Left hindlimb (tissue), 1 donor: ENCODE results near the gene SERPINB7.

Experiments
- DNase-seq: peaks from one replicate; pipeline ENCODE4 v3.0.0-alpha.2; 2018

The SERPINB7 gene

DNA sequence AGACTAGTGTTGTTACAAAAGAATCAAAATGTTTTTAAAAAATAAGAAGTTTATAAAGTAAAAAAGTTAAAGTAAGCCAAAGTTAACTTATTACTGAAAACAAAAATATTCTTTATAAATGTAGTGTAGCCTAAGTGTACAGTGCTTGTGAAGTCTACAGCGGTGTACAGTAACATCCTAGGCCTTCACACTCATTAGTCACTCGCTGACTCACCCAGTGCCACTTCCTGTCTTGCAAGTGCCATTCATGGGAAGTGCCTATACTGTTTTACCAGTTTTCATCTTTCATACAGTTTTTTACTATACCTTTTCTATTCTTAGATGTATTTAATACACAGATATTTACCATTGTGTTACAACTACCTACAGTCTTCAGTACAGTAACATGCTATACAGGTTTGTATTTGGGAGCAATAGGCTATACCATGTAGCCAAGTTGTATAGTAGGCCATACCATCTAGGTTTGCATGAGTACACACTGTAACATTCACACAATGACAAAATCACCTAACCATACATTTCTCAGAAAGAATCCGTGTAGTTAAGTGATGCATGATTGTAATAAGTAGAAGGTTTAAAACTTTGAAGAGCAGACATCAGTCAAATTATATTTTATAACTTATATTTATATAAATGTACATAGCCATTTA, 13.4 kb downstream of the SERPINB7 start:
- DNase-seq, result no peak

GRCh38 chr18:63789327-63789726, 14.1 kb downstream of the SERPINB7 start:
- DNase-seq, result no peak

DNA sequence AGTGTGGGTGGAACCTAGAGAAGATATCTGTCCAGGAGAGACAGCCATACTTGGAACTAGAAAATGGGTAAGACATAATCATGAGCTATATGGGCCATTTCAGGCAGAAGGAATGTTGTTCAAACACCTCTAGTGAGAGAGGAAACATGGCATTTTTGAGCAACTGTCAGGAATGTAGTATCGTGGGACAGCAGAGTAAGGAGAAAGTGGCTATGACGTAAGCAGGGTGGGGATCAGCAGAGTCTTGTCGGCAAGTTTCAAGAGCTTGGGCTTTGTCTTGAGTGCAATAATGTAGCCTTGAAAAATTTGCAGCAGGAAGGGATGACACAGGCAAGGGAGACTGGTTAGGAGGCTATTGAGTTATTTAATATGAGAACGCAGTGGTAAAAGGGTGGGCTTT, 20.4 kb downstream of the SERPINB7 start:
- DNase-seq, result no peak

GRCh38 chr18:63799189-63799588, 24.0 kb downstream of the SERPINB7 start:
- DNase-seq, result no peak

DNA sequence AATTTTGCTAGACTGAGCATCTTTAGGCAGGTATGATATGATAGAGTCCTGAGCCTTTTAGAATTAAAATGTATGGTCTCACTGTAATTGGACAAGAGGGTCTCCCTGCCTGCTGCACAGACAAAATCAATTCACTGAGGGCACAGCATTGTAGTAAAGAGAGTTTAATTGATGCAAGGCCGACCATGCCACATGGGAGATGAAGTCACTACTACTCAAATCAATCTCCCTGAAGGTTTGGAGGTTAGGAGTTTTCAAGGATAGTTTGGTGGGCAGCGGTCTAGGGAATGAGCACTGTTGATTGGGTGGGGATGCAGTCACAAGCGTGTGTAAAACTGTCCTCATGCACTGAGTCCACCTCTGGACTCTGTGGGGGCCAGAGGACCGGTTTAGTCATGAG, 26.1 kb downstream of the SERPINB7 start:
- no peak for DNase-seq

GRCh38 chr18:63808125-63808524, 32.9 kb downstream of the SERPINB7 start:
- no peak for DNase-seq

DNA sequence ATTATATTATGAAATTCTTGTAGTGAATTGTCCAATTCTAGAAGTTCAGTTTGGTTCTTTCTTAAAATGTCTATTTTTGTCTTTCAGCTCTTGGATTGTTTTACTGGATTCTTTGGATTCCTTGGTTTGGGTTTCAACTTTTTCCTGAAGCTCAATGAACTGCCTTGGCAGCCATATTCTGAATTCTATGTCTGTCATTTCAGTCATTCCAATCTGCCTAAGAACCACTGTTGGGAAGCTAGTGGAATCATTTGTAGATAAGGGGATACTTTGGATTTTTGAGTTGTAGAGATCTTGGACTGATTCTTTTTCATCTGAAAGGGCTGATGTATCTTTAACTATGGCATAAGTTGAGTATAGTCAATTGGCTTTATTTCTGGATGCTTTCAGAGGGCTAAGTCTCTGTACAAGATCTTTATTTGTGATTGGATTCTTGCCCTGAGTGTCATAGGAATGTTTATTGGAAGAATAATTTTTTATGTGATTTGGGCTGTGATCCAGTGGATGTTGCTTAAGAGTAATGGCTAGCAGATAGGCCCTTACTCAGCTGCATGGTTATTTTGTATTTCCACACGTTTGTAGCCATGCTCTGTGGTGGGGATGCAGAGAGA, 42.3 kb downstream of the SERPINB7 start:
- DNase-seq, result no peak

- DNase-seq, result no peak
These were observed 43.0 kb downstream of the SERPINB7 start for GRCh38 chr18:63818212-63818611.

DNA sequence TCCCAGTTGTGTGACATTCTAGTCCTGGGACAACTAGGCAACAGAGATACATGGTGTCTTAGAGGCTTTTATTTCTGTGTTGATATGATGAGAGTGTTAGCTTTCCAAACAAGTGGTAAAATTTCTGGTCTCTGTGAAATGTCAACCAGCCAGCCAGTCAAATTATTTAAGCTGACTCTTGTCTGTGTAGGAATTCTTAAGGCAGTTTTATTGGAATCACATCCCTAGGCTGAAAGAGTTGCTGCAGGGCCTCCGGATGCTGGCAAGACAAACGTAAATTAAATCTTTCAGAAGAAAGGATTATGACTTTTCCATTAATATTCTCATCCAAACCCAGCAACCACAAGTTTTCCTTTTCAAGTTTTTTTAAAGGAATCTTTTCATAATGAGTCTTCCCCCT, 44.6 kb downstream of the SERPINB7 start:
- DNase-seq, result no peak

DNA sequence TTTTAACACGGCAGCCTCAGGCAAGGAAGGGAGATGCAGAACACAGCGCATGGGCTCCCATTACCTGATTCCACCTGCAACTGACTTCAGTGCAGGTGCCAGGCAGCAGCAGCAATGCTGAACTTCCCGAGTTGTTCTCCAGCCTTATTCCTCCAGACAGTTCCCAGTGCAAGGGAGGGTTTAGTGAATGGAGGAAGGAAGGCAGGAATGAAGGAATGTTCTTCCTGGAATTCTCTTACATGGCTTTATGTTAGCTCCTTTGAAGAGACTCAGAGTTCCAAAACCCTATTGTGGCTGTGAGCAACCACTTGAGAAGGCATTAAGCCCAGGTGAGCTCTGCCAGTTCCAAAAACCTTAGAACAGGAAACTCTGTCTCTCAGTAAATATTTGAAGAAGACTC, 45.5 kb downstream of the SERPINB7 start:
- DNase-seq, result no peak

- DNase-seq, result no peak
These were observed 48.5 kb downstream of the SERPINB7 start for GRCh38 chr18:63823516-63824219.

- DNase-seq, result no peak
These were observed 49.0 kb downstream of the SERPINB7 start for GRCh38 chr18:63824220-63824525.

GRCh38 chr18:63828120-63828519, 52.9 kb downstream of the SERPINB7 start:
- no peak for DNase-seq

DNA sequence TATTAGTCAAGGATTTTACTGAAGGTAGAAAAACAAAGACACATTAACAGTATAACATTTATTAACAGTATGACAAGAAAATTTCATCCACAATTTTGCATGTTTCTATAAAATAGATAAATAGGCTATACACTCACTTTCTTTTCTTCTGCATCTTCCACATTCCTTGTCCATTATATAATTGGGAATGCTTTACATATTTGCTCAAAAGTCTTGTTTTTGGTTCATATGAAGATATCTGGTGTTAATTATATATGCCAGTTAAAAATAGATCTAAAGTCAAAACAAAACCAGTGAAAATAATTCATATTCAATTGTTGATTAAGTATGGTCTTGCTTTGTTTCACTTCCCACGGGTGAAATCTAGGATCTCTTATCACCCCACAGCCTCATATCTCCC, 53.4 kb downstream of the SERPINB7 start:
- no peak for DNase-seq

DNA sequence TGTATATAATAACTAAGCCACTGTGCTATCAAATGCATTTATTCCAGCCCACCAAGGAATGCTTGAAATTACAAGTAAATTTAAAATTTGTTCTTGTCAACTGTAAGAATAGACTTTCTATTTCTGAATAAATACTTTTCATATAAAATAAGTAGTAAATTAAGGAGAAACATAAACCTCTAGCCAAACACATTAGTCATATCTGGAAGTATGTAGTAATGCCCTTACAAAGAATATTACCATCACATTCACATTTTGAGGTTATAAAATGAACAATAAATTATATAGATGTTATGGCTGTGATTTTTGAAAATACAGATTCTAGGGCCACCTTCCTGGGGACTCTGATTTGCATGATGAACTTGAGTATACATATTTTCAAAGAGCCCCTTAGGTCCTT, 54.7 kb downstream of the SERPINB7 start:
- DNase-seq, result no peak

- no peak for DNase-seq
These were observed 56.0 kb downstream of the SERPINB7 start for GRCh38 chr18:63831080-63831788.

- DNase-seq, result no peak
These were observed 57.3 kb downstream of the SERPINB7 start for GRCh38 chr18:63832470-63832869.

DNA sequence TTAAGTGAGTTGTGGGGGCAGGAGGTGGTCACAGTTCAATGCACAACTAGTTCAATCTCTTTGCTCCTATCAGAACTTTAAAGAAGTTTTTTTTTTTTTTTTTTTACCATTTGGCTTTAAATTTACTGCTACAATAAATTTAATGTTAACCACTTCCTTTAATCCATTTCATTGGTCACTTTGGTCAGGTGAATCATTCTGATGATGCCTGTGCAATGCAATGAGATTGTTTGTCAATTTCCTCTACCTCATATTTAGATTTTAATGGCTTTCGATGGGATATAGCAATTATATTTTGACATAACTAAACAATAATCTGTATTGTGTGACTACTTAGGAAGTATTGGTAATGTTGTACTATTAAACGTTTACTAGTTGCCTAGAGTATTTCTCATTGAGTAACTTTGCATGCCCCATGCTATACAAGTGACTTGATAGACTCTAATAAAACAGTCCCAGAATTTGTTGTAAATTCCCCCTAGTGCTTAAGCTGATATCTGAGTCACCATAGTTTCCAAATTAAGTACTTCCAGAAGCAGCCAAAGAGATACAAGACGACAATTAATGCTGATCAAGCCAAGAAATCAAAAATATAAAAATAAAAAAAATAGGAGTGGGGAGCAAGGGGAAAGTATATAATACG, 59.4 kb downstream of the SERPINB7 start:
- no peak for DNase-seq

GRCh38 chr18:63836456-63836855, 61.2 kb downstream of the SERPINB7 start:
- no peak for DNase-seq

- DNase-seq, result no peak
These were observed 62.4 kb downstream of the SERPINB7 start for GRCh38 chr18:63837590-63837989.

DNA sequence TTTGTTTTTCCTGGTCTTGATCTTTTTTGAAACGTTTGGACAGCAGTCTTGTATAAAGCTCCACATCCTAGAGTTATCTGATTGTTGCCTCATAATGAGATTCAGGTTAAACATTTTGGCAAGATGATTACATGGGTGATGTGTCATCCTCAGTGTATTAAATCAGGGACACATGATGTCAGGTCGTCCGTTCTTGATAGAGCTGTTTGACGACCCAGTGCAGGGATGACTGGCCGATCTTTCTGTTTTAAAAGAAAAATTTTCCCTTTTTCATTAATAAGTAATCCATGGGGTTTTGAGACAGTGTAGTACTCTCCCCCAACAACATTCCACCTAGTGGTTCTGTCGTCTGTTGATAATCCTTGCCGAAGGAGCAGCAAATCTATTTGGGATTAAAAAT, 67.8 kb downstream of the SERPINB7 start:
- no peak for DNase-seq

DNA sequence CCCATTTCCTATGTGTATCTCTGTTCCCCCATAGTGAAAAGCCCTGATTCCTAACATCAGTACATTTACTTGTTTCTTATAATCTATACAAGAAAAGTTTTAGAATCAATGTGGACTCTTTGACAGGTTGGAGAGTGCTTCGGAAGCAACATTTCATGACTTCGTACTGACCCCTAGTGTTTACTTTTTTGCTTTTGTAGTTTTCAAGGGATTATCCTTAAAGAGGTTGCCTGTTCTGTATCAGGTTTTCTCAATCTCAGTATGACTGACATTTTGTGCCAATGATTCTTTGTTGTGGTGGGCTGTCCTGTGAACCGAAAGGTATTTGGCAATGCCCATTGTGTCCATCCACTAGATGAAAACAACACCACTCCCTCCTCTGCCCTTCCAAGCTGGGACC, 69.0 kb downstream of the SERPINB7 start:
- DNase-seq, result no peak

GRCh38 chr18:63848159-63848558, 72.9 kb downstream of the SERPINB7 start:
- DNase-seq, result no peak
